ENCODE data around the gene RALGDS.

The RALGDS gene

DNA sequence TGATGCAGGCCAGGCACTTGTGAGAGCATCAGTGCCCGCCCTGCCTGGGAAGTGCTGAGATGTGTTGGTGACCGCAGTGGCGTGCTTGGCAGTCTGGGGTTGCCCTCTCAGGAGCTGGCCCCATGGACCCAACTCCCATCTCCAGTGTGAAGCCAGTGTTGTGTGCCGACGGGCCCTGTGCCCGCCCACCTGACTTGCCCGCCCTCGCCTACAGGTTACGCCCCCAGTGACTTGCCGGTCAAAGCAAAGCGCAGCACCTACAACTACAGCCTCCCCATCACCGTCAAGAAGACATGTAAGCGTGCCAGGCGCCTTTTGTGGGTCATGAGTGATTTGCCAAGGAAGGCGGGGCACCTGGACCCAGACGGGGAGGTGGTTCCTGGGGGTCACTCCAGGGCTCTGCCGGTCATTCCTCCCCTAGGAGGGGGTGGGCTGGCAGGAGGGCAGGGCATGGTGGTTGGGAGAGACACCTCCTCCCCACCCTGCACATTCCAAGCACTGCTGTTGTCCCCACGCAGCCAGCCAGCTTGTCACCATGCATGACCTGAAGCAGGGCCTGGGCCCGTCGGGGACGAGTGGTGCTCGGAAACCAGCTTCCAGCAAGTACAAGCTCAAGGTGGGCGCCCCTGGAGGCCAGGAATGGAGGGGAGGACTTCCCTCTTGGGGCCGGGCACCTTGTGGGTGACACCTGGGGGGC, 66.7 kb downstream of the RALGDS start:
- no peak for DNase-seq (ENCODE audit: low read depth)

DNA sequence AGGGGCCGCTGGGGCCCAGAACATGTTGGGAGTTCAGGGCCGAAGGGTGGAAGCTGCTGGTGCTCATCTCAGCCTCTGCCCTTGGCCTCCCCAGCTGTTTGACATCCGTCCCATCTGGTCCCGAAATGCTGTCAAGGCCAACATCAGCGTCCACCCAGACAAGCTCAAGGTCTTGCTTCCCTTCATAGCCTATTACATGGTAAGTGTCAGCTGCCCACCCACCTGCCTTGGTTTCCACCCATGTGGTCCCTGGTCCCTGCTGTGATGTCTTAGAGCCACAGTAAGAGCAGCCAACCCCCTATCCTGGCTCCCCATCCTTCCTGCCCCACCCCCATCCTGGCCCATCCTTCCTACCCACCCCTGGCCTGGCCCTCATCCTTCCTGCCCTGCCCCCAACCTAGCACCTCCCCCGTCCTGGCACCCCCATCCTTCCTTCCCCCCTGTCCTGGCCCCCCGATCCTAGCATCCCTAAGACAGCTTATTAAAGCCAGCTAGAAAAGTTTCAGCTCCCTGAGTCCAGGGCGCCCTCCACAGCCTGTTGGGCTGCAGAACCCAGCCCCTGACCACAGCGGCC, 69.0 kb downstream of the RALGDS start:
- DNase-seq (ENCODE audit: low read depth), result no peak

DNA sequence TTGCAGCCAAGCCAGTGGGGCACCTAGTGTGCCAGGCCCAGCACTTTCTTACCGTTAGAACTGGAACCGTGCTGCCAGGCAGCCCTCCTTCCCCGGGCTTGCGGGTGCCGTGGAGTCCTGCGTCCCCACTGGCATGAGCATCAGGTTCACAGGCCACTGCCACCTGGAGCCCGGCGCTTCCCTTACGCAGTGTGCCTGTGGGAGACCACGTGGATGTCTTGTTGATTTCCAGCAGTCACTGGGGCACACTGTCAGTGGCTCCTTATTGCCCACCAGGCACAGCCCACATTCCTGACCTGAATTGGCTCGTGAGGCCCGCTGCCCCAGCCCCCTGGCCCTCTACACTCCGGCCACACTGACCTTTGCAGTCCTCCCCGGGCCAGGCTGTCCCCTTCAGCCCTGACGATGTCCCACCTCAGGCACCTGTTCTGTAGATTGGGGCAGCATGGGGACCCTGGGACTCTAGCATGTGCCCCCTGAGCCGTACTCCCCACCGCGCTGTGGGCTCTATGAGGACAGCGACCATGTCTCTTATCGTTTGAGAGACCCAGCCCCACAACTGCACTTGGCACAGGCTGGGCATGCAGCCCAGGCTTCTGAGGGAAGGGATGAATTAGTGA, 69.6 kb downstream of the RALGDS start:
- DNase-seq (ENCODE audit: low read depth), result no peak

DNA sequence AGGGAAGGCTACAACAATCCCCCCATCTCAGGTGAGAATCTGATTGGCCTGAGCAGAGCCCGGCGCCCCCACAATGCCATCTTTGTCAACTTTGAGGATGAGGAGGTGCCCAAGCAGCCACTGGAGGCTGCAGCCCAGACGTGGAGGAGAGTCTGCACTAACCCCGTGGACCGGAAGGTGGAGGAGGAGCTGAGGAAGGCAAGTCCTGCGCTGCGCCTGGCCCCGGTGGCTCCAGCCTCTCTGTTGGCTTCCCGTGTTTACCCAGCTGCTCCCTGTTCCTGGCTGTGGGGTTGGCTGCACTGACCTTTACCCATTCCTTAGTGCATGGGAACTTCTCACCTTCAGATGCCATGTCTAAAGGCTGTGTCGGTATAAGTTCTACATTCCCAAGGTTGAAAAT, 70.3 kb downstream of the RALGDS start:
- DNase-seq (ENCODE audit: low read depth), result no peak

DNA sequence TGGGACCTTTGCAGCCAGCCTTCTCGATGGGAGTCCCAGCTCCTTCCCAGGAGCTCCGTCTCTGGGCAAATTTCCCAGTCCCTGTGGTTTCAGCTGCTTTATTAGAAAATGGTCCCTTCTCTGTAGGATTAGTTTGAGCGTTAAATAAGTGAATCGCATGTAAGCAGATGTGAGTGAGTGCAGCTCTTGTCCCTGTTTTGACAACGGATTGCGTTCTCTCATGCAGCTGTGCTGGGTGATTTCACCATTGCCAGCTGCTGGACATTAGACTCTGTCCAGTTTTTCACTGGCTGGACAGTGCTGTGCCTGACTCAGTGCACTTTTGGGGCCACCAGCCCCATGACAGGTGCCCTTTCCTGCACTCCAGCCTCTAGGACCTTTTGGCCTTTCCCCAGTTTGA, 70.9 kb downstream of the RALGDS start:
- no peak for DNase-seq (ENCODE audit: low read depth)

DNA sequence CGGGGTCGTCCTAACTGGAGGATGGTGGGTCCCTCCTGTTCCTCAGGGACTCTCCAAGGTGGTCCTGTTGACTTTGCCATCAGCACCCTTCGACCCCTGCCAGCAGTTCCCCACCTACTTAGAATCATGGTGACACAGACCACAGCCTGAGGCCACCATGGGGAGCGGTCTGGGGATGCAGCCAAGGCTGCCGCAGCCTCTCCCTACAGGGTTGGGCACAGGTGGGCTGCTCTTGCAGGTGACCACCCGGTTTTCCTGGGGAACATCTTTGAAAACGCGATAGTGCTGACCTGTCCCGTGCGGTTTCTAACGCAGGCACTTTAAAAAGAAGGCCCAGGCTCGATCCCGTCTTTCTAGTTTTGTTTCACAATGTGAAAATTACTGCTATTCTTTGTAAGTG, 72.0 kb downstream of the RALGDS start:
- no peak for DNase-seq (ENCODE audit: low read depth)

DNA sequence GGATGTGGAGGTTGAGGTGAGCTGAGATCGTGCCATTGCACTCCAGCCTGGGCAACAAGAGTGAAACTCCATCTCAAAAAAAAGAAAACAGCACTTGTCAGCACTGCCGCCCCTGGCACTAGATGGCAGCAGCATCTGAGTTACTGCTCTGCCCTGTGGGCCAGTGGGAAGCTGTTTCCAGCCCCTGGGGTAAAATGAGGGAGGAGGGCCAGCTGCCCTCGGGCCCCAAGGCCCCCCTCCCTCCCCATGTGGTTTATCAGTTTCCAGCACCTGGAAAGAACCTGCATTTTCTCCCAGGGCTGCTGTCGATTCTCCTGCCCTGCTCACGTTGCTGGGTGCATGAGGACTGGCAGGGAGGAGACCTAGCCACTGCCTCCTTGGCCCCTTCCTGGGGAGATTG, 72.4 kb downstream of the RALGDS start:
- DNase-seq (ENCODE audit: low read depth), result peak; percentile 9
